AG10803 (cell line): ENCODE results near the gene ATRN.

Experiments
- DNase-seq: peaks from one replicate; pipeline ENCODE4 v3.0.0; 2010; ENCODE audit warnings: low read depth
- H3K4me3 ChIP-seq: 2 replicates; pipeline ENCODE4 v1.5.1; 2011; ENCODE audit warnings: mild to moderate bottlenecking, low read length, control low read depth
- CTCF ChIP-seq: conservative IDR thresholded peaks from 2 replicates; pipeline ENCODE4 v1.5.1; 2011; ENCODE audit warnings: mild to moderate bottlenecking, low read length, control low read depth, inconsistent platforms

The ATRN gene

GRCh38 chr20:3557237-3557785, 86.5 kb downstream of the ATRN start:
- H3K4me3 ChIP-seq = no peak overlapping the region
- no peak for DNase-seq
- no peak for TF ChIP-seq CTCF

- no peak for DNase-seq
- H3K4me3 ChIP-seq = no peak overlapping the region
- TF ChIP-seq CTCF = no peak
These were observed 88.4 kb downstream of the ATRN start for GRCh38 chr20:3559231-3559630.

- no peak for DNase-seq
- TF ChIP-seq CTCF = no peak
- no peak overlapping the region for H3K4me3 ChIP-seq
These were observed 88.8 kb downstream of the ATRN start for GRCh38 chr20:3559637-3560036.

GRCh38 chr20:3560162-3560561, 89.3 kb downstream of the ATRN start:
- no peak overlapping the region for H3K4me3 ChIP-seq
- no peak for DNase-seq
- TF ChIP-seq CTCF = no peak

GRCh38 chr20:3560578-3560977, 89.8 kb downstream of the ATRN start:
- DNase-seq = no peak
- no peak for TF ChIP-seq CTCF
- no peak overlapping the region for H3K4me3 ChIP-seq

GRCh38 chr20:3563133-3563532, 92.3 kb downstream of the ATRN start:
- TF ChIP-seq CTCF = no peak

GRCh38 chr20:3563548-3564177, 92.8 kb downstream of the ATRN start:
- DNase-seq = peak; percentile 62
- no peak overlapping the region for H3K4me3 ChIP-seq
- peak; percentile 87 for TF ChIP-seq CTCF

More at GRCh38 chr20:3563133-3563532, 92.3 kb downstream of the ATRN start:
- H3K4me3 ChIP-seq = no peak overlapping the region
- DNase-seq = peak; percentile 23
